Measurements from ENCODE around the gene GALNT8. TPM values are rescaled to one million over a fixed set of nuclear protein-coding genes. Genes with fewer than 3 reads are reported as not detected.
"Not testable (repeated sequence)": the region's sequence is repeated elsewhere in the genome, so short reads cannot be mapped to it uniquely, and the experiment has no call there.

GALNT8 gene
- total RNA-seq, 1 experiment from 2014 or later = 8.8 TPM

GRCh38 chr12:4745249-4745648 is 25.0 kb downstream of the GALNT8 start:
- Mint-ChIP-seq H3K4me1 (peaks cover 6% of the 10 kb centered on the region), H3K27ac (no peak overlapping the region), H3K36me3 (peaks cover 12% of the 10 kb centered on the region; the same call in 1 of the 2 replicates), H3K4me3 (no peak overlapping the region), H3K9me3 (peaks cover 9% of the 10 kb centered on the region; the same call in 1 of the 2 replicates), H3K27me3 (ENCODE audit: low read depth) (no peaks in the 10 kb centered on the region)
- no peak for DNase-seq (ENCODE audit: low spot score)
- POLR2A ChIA-PET = no interaction called here
- ATAC-seq = no peak
- no peak for TF ChIP-seq IRF2 (CRISPR knock-in tag; IDR thresholded peaks at IDR 0.05; ENCODE audit: borderline replicate concordance, low read depth)
- TF ChIP-seq, protein P1, sequence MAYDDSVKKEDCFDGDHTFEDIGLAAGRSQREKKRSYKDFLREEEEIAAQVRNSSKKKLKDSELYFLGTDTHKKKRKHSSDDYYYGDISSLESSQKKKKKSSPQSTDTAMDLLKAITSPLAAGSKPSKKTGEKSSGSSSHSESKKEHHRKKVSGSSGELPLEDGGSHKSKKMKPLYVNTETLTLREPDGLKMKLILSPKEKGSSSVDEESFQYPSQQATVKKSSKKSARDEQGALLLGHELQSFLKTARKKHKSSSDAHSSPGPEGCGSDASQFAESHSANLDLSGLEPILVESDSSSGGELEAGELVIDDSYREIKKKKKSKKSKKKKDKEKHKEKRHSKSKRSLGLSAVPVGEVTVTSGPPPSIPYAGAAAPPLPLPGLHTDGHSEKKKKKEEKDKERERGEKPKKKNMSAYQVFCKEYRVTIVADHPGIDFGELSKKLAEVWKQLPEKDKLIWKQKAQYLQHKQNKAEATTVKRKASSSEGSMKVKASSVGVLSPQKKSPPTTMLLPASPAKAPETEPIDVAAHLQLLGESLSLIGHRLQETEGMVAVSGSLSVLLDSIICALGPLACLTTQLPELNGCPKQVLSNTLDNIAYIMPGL (CRISPR knock-in tag; IDR thresholded peaks at IDR 0.05) = no peak
- TF ChIP-seq NFATC4 (CRISPR knock-in tag; IDR thresholded peaks at IDR 0.05) = no peak
- CTCF ChIA-PET = no interaction called here

DNA sequence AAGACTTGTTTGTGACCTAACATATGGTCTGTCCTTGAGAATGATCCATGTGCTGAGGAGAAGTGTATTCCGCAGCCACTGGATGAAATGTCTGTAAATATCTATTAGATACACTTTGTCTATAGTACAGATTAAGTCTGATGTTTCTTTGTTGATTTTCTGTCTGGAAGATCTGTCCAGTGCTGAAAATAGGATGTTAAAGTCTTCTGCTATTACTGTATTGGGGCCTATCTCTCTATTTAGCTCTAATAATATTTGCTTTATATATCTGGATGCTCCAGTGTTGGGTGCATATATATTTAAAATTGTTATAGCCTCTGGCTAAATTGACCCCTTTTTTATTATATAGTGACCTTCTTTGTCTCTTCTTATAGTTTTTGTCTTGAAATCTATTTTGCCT is 31.5 kb downstream of the GALNT8 start:
- CTCF ChIA-PET; H3K27me3 Mint-ChIP-seq (ENCODE audit: low read depth); POLR2A ChIA-PET; H3K27ac Mint-ChIP-seq; H3K4me1 Mint-ChIP-seq; H3K4me3 Mint-ChIP-seq; DNase-seq (ENCODE audit: low spot score); ATAC-seq; H3K36me3 Mint-ChIP-seq; H3K9me3 Mint-ChIP-seq: not testable (repeated sequence)

DNA sequence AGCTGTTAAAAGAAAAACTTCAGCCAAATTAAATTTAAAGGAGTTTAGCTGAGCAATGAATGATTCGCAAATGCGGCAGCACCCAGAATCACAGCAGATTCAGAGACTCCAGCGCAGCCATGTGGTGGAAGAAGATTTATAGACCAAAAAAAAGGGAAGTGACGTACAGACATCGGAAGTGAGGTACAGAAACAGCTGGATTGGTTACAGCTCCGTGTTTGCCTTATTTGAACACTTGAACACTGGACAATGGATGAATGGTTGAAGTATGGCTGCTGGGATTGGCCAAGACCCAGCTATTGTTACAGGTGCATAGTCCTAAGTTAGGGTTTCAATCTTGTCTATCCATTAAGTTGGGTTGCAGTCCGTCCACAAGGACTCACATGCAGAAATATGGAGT is 42.6 kb downstream of the GALNT8 start:
- TF ChIP-seq, protein P2, sequence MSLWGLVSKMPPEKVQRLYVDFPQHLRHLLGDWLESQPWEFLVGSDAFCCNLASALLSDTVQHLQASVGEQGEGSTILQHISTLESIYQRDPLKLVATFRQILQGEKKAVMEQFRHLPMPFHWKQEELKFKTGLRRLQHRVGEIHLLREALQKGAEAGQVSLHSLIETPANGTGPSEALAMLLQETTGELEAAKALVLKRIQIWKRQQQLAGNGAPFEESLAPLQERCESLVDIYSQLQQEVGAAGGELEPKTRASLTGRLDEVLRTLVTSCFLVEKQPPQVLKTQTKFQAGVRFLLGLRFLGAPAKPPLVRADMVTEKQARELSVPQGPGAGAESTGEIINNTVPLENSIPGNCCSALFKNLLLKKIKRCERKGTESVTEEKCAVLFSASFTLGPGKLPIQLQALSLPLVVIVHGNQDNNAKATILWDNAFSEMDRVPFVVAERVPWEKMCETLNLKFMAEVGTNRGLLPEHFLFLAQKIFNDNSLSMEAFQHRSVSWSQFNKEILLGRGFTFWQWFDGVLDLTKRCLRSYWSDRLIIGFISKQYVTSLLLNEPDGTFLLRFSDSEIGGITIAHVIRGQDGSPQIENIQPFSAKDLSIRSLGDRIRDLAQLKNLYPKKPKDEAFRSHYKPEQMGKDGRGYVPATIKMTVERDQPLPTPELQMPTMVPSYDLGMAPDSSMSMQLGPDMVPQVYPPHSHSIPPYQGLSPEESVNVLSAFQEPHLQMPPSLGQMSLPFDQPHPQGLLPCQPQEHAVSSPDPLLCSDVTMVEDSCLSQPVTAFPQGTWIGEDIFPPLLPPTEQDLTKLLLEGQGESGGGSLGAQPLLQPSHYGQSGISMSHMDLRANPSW (CRISPR knock-in tag; conservative IDR thresholded peaks at IDR 0.05; ENCODE audit: low read depth) = no peak
- TF ChIP-seq ZNF121 (CRISPR knock-in tag; IDR thresholded peaks at IDR 0.05) (no peak), ZBTB21 (CRISPR knock-in tag; IDR thresholded peaks at IDR 0.05; ENCODE audit: borderline replicate concordance) (no peak), CDX4 (CRISPR knock-in tag; IDR thresholded peaks at IDR 0.05; ENCODE audit: borderline replicate concordance) (no peak)
- no peaks in the 10 kb centered on the region for H3K27me3 Mint-ChIP-seq (ENCODE audit: low read depth)

GRCh38 chr12:4763549-4763948 is 43.3 kb downstream of the GALNT8 start:
- peak; percentile 94 for DNase-seq (ENCODE audit: low spot score)
- H3K36me3 Mint-ChIP-seq = peaks cover 13% of the 10 kb centered on the region; the same call in 1 of the 2 replicates
- ChIA-PET CTCF (interaction anchor here (0.6 to 1.9 kb wide), 18 partner anchors 9 to 383 kb away, joined by 3 to 12 read pairs (median 6); partner anchors contain the start of genes AKAP3, DYRK4, GALNT8 and NDUFA9), POLR2A (no interaction called here)
- no peaks in the 10 kb centered on the region for H3K27me3 Mint-ChIP-seq (ENCODE audit: low read depth)
- TF ChIP-seq FOXJ3 (CRISPR knock-in tag; IDR thresholded peaks at IDR 0.05; ENCODE audit: borderline replicate concordance) = no peak
- TF ChIP-seq, protein P3, sequence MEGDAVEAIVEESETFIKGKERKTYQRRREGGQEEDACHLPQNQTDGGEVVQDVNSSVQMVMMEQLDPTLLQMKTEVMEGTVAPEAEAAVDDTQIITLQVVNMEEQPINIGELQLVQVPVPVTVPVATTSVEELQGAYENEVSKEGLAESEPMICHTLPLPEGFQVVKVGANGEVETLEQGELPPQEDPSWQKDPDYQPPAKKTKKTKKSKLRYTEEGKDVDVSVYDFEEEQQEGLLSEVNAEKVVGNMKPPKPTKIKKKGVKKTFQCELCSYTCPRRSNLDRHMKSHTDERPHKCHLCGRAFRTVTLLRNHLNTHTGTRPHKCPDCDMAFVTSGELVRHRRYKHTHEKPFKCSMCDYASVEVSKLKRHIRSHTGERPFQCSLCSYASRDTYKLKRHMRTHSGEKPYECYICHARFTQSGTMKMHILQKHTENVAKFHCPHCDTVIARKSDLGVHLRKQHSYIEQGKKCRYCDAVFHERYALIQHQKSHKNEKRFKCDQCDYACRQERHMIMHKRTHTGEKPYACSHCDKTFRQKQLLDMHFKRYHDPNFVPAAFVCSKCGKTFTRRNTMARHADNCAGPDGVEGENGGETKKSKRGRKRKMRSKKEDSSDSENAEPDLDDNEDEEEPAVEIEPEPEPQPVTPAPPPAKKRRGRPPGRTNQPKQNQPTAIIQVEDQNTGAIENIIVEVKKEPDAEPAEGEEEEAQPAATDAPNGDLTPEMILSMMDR (IDR thresholded peaks at IDR 0.05) = peak; percentile 20; the same call in 1 of the 2 replicates
- no peak for TF ChIP-seq ZNF263 (CRISPR knock-in tag; IDR thresholded peaks at IDR 0.05; ENCODE audit: low read depth)
- TF ChIP-seq OVOL2 (CRISPR knock-in tag; IDR thresholded peaks at IDR 0.05; ENCODE audit: borderline replicate concordance) = no peak
- no peaks in the 10 kb centered on the region for H3K9me3 Mint-ChIP-seq
- H3K27ac Mint-ChIP-seq = peak overlapping the region; percentile 83
- H3K4me3 Mint-ChIP-seq = no peak overlapping the region
- peaks cover 14% of the 10 kb centered on the region for H3K4me1 Mint-ChIP-seq
- peak; percentile 99 for ATAC-seq

More for the DNA sequence above, 42.6 kb downstream of the GALNT8 start:
- H3K27ac Mint-ChIP-seq = peak overlapping the region; percentile 83; the same call in 1 of the 2 replicates
- ChIA-PET CTCF (interaction anchor here (0.6 to 1.9 kb wide), 17 partner anchors 8 to 383 kb away, joined by 3 to 12 read pairs (median 6); partner anchors contain the start of genes AKAP3, DYRK4, GALNT8 and NDUFA9), POLR2A (interaction anchor here (0.7 kb wide), 1 partner anchor 211 kb away, joined by 3 read pairs; no protein-coding TSS in a partner anchor)
- H3K9me3 Mint-ChIP-seq = no peaks in the 10 kb centered on the region
- no peak overlapping the region for H3K4me3 Mint-ChIP-seq
- ATAC-seq = no peak
- H3K36me3 Mint-ChIP-seq = peaks cover 13% of the 10 kb centered on the region; the same call in 1 of the 2 replicates
- peaks cover 14% of the 10 kb centered on the region for H3K4me1 Mint-ChIP-seq
- DNase-seq (ENCODE audit: low spot score) = no peak
